NCI-H146 (cell line): Measurements from ENCODE around the gene KRTAP4-1.
"Not testable (repeated sequence)": the region's sequence is repeated elsewhere in the genome, so short reads cannot be mapped to it uniquely, and the experiment has no call there.

Experiments used
- DNase-seq: peaks from one replicate; lab custom pipeline; 2025; lab: John Stamatoyannopoulos, UW

Gene KRTAP4-1

DNA sequence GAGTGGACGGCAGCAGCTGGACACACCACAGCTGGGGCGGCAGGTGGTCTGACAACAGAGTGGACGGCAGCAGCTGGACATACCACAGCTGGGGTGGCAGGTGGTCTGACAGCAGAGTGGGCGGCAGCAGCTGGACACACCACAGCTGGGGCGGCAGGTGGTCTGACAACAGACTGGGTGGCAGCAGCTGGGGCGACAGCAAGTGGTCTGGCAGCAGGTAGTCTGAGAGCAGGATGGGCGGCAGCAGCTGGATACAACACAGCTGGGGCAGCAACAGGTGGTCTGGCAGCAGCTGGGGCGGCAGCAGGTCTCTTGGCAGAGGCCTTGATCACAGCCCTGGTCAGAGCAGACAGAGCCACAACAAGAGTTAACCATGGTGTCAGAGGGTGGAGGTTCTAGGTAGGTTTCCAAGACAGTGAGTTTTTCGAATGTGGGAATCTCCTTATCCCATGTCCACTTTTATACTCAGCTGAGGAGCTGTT, at the start of gene KRTAP4-1:
Gene KRTAP4-1, minus strand, starts transcription at position 432 of the 482 bp plus-strand sequence. Its CDS starts 57 bp downstream, at position 375.
- DNase-seq, result no peak

DNA sequence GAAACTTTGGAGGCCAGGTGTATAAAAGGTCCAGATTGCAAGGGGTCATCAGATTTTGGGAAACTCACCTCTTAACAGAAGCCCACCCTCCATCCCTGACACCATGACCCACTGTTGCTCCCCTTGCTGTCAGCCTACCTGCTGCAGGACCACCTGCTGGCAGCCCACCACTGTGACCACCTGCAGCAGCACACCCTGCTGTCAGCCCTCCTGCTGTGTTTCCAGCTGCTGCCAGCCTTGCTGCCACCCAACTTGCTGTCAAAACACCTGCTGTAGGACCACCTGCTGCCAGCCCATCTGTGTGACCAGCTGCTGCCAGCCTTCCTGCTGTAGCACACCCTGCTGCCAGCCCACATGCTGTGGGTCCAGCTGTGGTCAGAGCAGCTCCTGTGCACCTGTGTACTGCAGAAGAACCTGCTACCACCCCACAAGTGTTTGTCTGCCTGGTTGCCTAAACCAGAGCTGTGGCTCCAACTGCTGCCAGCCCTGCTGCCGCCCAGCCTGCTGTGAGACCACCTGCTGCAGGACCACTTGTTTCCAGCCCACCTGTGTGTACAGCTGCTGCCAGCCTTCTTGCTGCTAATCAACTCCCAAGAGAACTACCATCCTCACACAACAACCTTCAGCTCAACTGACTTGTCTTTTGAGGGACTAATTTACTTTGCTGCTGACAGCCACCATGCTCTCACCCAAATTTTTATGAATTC, 47.8 kb upstream of the KRTAP4-1 start, which contains the start of gene KRTAP9-3:
Gene KRTAP9-3, plus strand, starts transcription at position 51 of the 707 bp plus-strand sequence. Its CDS starts 53 bp downstream, at position 104.
- DNase-seq, result not testable (repeated sequence)

DNA sequence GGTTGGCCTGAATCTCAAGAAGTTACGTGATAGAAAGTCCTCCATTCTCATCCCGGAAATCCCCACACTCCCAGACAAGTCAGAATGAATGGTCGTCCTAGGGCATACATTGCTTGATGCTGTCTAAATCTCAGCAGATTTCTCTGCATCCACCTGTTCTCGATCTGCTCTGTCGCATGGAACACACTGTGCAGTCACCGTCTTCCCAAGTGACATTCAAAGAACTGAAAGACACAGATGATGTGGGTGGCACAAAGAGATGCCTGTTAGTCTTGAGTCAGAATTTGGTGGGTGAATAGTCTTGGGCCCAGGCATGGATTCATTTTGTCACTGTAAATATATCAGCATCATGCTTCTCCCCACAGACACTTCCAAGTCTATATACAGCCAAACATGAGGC, 47.0 kb upstream of the KRTAP4-1 start:
- no peak for DNase-seq

DNA sequence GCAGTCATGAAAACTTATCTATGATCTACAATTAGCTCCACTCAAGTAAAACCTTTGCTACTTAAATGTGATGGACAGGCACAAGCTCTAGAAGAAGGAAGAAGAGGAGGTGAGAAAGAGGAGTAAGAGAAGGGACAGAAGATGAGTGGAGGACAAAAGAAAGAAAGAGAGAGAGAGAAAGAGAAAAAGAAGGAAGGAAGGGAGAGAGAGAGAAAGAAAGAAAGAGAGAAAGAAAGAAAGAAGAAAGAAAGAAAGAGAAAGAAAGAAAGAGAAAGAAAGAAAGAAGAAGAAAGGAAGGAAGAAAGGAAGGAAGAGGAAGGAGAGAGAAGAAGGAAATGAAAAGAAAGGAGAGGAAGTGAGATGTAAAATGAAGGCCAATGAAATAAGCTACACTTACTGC, 45.4 kb upstream of the KRTAP4-1 start:
- DNase-seq, result no peak

DNA sequence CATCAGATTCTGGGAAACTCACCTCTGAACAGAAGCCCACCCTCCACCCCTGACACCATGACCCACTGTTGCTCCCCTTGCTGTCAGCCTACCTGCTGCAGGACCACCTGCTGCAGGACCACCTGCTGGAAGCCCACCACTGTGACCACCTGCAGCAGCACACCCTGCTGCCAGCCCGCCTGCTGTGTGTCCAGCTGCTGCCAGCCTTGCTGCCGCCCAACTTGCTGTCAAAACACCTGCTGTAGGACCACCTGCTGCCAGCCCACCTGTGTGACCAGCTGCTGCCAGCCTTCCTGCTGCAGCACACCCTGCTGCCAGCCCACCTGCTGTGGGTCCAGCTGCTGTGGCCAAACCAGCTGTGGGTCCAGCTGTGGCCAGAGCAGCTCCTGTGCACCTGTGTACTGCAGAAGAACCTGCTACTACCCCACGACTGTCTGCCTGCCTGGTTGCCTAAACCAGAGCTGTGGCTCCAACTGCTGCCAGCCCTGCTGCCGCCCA, 41.9 kb upstream of the KRTAP4-1 start, which contains the start of gene KRTAP9-2:
Gene KRTAP9-2, plus strand, starts transcription at position 51 of the 498 bp plus-strand sequence. Its CDS starts 7 bp downstream, at position 58.
- DNase-seq, result not testable (repeated sequence)

DNA sequence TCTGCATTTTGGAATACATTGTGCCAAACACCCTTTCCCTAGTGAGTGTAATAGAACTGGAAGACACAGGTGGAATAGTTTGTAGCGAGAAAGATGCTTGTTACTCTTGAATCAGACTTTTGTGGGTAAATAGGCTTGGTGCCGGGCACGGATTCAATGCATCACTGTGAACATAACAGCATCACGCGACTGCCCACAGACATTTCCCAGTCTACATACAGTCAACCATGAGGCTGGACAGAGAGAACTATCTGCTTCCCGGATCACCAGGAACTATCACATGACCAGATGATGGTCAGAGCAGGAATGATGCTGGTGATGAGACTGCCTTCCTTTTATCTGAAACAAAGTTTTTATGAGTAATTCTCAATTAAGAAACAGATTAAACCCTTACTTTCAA, 41.3 kb upstream of the KRTAP4-1 start:
- no peak for DNase-seq

DNA sequence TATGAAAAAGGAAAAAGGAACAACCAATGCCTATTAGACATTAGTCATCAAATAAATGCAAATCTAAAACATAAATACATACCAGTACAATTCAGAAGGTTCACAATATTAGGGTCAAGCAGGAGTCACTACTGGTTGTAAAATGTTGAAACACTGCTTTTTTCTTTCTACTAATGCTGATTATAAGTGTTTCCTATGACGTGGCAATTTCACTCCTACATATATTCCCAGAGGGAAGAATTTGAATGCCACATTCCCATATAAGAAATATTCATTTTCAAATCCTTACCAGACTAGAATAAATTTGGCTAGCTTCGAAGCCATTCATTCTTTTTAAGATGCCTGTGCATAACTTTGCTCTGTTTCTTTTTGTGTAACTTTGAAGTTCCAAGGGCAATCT, 39.1 kb upstream of the KRTAP4-1 start:
- no peak for DNase-seq

DNA sequence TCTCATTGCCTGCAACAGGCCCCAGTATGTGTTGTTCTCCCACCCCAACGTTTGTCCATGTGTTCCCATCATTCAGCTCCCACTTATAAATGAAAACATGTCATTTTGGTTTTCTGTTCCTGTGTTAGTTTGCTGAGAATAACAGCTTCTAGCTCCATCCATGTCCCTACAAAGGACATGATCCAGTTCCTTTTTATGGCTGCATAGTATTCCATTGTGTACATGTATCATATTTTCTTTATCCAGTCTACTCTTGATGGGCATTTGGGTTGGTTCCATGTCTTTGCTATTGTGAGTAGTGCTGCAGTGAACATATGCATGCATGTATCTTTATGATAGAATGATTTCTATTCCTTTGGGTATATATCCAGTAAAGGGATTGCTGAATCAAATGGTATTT, 31.0 kb upstream of the KRTAP4-1 start:
- no peak for DNase-seq

DNA sequence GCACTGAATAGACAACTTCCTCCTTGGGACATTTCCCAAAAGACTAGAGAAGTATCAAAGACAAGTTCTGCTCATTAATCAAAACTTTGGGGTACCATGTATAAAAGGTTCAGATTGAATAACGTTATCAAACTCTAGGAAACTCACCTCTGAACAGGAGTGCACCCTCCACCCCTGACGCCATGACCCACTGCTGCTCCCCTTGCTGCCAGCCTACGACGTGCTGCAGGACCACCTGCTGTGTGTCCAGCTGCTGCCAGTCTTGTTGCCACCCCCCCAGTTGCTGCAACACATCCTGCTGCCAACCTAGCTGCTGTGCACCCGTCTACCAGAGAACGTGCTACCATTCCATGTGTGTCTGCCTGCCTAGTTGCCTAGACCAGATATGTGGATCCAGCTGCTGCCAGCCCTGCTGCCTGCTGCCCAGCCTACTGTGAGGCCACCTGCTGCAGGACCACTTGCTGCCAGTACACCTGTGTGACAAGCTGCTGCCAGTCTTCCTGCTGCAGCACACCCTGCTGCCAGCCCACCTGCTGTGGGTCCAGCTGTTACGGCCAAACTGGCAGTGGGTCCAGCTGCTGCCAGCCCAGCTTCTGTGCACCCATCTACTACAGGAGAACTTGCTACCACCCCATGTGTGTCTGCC, 27.9 kb upstream of the KRTAP4-1 start:
- peak; percentile 1 for DNase-seq

DNA sequence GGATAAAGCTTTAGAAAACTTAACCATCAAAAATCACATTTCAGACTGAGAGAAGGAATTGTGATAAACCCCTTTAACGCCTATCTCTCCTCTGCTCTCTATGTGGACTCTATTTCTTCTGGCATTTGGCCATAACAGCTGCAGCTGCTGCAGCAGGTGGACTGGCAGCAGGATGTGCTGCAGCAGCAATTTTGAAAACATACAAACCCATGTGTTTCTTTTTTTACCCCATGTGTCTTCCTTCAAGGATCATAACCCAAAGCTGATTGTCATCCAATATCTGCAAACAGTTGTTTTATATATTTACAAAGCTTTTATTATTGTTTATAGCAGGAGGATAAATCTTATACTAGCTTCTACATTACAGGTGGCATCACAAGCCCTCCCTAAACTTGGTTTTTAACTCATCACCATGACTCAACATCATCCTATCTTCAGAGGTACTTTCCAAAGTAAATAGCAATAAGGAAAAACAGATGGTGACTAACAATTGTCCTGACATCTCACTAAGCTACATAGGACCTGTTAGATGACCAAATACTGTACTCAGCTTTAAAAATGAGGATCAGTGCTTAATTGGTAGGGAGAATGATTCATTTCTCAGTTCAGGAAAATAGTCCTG, 27.2 kb upstream of the KRTAP4-1 start:
- no peak for DNase-seq

DNA sequence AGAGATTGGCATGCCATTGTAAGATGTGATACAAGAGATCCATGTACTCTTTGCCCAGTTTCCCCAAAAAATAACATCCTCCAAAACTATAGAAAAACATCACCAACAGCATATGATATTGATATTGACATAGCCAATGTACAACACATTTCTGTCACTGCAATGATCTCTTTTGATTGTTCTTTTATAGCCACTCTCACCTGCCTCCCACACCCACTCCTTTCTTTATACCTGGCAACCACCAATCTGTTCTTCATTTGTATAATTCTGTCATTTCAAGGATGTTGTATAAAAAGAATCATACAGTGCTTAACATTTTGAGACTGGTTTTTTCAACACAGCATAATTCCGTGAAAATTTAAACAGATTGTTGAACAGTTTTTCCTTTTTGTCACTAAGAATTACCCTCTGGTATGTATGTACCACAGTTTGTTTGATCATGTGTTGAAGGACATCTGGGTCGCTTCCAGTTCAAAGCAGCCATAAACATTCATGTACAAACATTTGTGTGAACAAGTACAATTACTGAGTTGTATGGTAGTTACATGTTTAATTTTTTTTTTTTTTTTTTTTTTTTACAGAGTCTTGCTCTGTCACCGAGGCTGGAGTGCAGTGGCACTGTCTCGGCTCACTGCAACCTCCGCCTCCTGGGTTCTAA, 14.8 kb upstream of the KRTAP4-1 start:
- no peak for DNase-seq

DNA sequence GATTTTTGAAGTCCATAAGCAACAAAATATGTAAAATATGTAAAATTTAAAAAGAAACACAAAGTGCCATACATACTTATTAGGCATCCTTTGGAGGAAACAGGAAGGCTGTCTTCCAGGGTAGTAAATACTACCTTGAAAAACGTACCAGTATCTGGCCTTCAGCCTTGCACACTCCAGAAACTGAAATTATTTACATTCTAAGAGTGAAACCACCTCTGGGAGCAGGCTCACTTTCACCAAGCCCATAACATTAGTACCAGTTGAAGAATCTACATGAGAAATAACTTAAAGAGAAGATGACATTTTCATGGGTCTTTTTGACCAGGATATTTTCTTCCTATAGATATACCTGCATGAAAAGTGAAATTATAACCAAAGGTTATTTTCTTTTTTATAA, 11.4 kb upstream of the KRTAP4-1 start:
- no peak for DNase-seq

DNA sequence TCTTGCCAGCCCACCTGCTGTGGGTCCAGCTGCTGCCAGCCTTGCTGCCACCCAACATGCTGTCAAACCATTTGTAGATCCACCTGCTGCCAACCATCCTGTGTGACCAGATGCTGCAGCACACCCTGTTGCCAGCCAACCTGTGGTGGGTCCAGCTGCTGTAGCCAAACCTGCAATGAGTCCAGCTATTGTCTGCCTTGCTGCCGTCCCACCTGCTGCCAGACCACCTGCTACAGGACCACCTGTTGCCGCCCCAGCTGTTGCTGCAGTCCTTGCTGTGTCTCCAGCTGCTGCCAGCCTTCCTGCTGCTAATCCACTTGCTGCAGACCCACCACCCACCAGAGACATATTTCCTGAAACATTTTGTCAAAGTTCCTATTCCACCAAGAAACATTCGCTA, 5.6 kb upstream of the KRTAP4-1 start:
- no peak for DNase-seq

DNA sequence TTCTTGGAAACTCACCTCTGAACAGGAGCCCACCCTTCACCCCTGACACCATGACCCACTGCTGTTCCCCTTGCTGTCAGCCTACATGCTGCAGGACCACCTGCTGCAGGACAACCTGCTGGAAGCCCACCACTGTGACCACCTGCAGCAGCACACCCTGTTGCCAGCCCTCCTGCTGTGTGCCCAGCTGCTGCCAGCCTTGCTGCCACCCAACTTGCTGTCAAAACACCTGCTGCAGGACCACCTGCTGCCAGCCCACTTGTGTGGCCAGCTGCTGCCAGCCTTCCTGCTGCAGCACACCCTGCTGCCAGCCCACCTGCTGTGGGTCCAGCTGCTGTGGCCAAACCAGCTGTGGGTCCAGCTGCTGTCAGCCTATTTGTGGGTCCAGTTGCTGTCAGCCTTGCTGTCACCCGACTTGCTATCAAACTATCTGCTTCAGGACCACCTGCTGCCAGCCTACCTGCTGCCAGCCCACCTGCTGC, 5.2 kb upstream of the KRTAP4-1 start, which contains the start of gene KRTAP9-1:
Gene KRTAP9-1, plus strand, starts transcription at position 51 of the 482 bp plus-strand sequence. Its CDS starts 0 bp downstream, at position 51.
- DNase-seq, result not testable (repeated sequence)

DNA sequence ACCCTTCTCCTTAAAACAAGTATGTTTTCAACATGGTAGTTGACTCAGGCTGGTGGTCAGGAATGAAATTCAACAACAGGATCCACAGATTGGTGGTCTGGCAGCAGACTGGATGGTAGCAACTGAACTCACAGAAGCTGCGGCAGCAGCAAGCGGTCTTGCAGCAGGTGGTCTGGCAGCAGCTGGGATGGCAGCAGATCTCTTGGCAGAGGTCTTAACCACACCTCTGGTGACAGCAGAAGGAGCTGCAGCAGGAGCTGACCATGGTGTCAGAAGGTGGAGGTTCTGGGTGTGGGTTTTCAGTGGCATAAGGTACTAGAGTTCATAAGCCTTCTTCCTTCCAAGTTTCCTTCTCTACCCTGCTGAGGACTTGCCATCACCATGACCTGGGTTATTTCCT, 2.2 kb upstream of the KRTAP4-1 start:
- no peak for DNase-seq

DNA sequence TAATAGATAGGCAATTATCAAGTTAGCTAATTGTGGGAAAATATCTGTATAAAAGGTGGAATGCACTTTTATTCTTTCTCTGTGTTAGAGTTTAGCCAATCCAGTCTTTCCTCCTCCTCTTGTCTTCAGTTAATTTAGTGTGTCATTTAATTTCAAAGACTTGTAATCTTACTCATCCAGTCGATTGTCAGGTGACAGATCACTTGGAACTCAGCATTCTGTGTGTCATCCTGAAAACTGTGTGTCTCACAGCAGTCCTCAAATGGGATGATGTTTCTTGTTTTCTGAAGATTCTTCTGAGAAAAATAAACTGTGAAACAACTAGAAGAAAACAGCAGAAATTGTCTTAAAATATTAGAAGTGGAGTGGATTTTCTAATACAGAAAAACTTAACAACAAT, 290 bp upstream of the KRTAP4-1 start:
- no peak for DNase-seq

DNA sequence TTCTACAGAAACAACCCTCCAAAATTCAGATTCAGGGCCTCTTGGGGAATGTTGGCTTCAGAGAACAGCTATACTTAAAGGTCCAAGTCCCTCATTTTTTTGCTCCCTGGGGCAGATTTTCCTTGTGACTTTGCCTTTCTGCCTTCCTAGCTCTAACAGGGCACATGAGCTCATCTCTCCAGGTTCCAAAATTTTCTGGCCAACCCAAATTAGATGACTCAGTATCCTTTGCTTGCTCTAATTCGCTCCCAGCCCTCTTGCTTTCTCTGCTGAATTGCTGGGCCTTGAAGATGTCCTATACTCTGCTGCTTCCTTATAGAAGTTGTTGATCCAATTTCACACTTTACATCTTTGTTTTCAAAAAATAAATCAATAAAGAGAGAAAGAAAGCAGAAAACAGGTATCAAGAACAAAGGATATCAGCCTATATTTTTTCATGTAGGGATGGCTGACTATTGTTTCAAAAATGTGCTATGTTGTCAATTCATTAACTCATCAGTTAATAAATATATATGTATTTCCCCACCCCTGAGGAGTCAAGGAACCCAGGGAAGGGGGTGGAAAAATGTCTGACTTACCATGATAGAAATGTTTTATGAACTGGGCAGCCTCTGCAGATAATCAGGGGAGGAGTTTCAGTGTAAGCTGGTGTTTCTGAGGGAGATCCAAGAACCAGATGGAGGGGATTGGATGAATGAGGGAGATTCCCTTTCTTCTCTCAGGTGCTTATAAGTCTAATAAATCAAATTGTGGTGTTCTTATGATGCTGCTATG, 5.7 kb downstream of the KRTAP4-1 start:
- DNase-seq, result no peak

DNA sequence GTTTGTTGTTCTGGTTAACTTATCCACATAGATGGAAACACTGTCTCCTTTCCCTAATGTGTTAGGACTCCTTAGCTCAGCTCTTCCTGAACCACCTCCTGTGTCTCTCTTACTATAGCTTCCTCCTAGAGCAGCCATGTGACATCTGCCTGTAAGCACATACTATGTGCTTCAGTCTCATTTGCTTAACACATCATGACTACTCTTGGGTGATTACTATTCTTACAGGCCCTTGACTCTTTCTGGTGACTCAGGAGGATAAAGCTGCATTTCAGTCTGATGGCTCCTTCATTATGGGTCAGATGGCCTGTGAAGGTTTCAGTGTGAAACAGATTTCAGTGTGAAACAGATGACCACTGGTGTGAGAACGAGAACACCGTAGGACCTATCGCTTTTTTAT, 6.4 kb downstream of the KRTAP4-1 start:
- no peak for DNase-seq

DNA sequence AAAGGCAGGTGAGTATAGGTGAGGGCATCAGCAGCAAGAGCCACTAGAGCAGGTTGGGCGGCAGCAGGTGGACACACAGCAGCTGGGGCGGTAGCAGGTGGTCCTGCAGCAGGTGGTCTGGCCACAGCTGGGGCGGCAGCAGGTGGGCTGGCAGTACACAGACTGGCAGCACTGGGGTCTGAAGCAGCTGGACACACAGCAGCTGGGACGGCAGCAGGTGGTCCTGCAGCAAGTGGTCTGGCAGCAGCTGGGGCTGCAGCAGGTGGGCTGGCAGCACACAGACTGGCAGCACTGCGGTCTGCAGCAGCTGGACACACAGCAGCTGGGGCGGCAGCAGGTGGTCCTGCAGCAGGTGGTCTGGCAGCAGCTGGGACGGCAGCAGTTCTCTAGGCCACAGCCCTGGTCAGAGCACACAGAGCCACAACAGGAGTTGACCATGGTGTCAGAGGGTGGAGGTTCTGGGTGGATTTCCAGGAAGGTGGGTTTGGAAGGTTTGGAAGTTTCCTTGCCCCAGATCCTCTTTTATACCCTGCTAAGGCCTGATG, 6.9 kb downstream of the KRTAP4-1 start, which contains the start of gene KRTAP4-2:
Gene KRTAP4-2, minus strand, starts transcription at position 495 of the 545 bp plus-strand sequence. Its CDS starts 57 bp downstream, at position 438.
- DNase-seq, result no peak

DNA sequence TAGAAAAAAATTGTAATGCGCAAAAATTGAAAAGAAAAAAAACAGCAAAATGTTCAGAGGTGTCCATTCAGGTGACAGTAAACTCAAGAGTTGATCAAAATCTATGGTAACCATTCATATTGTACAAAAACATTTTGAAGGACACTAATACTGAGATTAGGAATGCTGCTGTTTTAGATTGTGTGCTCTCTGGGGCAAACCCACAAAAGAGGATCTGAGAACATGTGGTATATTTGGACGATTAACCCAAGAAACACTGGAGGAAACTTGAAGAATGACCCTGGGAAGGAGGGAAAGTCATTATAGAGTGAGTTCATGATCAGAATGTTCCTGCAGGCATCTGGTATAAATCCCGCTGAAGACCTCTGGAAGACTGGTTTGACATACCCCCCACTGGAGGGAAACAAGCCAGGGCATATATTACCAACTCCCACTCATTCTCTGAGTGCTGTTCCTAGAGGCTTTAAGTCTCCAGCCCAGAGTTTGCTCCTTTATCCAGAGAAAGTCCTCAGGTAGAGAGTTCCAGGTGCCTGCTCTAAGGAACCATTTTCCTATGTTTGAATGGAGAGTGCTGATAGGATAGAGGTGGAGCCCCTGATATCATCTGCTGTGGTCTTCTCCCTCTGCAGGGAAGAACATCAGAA, 7.8 kb downstream of the KRTAP4-1 start:
- no peak for DNase-seq
